Effector memory CD8-positive, alpha-beta T cell (primary cell): ENCODE results near the gene THAP10.

Source experiments
- ATAC-seq: fragments of 150-1000 bp; cut with Tn5 transposase; replicated peaks from 2 replicates; pipeline ENCODE4 v1.10.0; 2021; ENCODE audit warnings: mild to moderate bottlenecking, moderate library complexity
- DNase-seq, 3 experiments: peaks; one replicate each; pipeline ENCODE4 v3.0.0; 2021
- H3K27ac Mint-ChIP-seq, 2 donors: one replicate each; pipeline ENCODE4 v1.8.0; 2022; ENCODE audit warnings: mild to moderate bottlenecking in 2 of 2, mixed read lengths in 2 of 2, moderate library complexity in 2 of 2
- H3K27me3 Mint-ChIP-seq, 2 donors: one replicate each; pipeline ENCODE4 v1.8.0; 2022; ENCODE audit warnings: mixed read lengths in 2 of 2
- H3K36me3 Mint-ChIP-seq: one replicate; pipeline ENCODE4 v1.8.0; 2022; ENCODE audit warnings: mild to moderate bottlenecking, moderate library complexity, mixed read lengths; ENCODE audit not compliant: insufficient read depth
- H3K4me1 Mint-ChIP-seq, 2 donors: one replicate each; pipeline ENCODE4 v1.8.0; 2022; ENCODE audit warnings: low read depth in 2 of 2, mixed read lengths in 2 of 2
- H3K4me3 Mint-ChIP-seq, 2 donors: one replicate each; pipeline ENCODE4 v1.8.0; 2022; ENCODE audit warnings: mild to moderate bottlenecking in 2 of 2, mixed read lengths in 2 of 2, moderate library complexity in 2 of 2
- H3K9me3 Mint-ChIP-seq, 2 donors: one replicate each; pipeline ENCODE4 v1.8.0; 2022; ENCODE audit warnings: mixed read lengths in 2 of 2

The THAP10 gene

GRCh38 chr15:70854666-70854976, 37.6 kb downstream of the THAP10 start:
- Mint-ChIP-seq H3K9me3 (no peaks in the 10 kb centered on the region), H3K27me3 (peaks cover 79 to 90% of the 10 kb centered on the region in 2 donors), H3K4me1 (peaks cover 5 to 6% of the 10 kb centered on the region in 2 donors), H3K36me3 (no peaks in the 10 kb centered on the region), H3K4me3 (peak overlapping the region; percentile 83 to 87), H3K27ac (no peak overlapping the region)
- DNase-seq (no peak), ATAC-seq (no peak)

DNA sequence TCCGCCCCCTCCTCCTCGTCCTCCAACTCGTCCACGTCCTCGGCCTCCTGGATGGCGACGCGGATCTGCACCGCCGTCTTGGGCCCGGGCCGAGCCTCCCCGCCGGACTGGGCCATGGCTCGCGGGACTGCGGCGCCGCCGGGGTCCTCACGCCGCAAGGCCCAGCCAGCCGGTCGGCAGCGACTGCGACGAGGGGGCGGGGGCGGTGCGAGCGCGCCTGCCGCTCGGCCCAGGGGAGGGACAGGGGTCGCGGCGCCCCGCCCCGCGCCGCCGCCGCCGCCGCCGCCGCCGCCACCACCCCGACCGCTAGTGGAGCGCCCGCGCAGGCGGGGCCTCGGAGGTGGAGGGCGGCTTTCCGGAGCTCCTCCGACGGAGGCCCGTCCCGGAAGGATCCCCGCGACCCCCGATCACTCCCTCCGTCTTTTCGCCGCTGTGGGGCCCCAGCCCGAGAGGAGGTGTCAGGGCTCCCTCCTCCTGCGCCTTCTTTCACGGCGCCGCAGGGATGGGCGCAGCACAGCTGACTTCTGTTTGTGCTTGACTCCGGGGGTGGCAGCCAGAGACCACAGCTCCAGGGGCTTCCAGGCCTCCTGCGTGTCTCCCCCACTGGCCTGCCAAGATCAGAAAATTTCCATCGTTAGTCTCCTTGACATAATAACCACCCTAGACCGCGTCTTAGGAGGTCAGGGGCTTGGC, 38.1 kb downstream of the THAP10 start, which contains the start of gene LARP6:
Gene LARP6 (minus strand): TSS at position 185 of the 693 bp plus-strand sequence. CDS start 69 bp downstream, at position 116.
- DNase-seq (no peak), ATAC-seq (peak; percentile 58)
- no peaks in the 10 kb centered on the region for H3K9me3 Mint-ChIP-seq
- peaks cover 81 to 84% of the 10 kb centered on the region in 2 donors for H3K27me3 Mint-ChIP-seq
- H3K36me3 Mint-ChIP-seq, result no peaks in the 10 kb centered on the region
- H3K4me3 Mint-ChIP-seq, result peak within 1 kb of the TSS; percentile 83 to 87
- H3K4me1 Mint-ChIP-seq, result peaks cover 5 to 6% of the 10 kb centered on the region in 2 donors
- H3K27ac Mint-ChIP-seq, result no peak within 1 kb of the TSS

DNA sequence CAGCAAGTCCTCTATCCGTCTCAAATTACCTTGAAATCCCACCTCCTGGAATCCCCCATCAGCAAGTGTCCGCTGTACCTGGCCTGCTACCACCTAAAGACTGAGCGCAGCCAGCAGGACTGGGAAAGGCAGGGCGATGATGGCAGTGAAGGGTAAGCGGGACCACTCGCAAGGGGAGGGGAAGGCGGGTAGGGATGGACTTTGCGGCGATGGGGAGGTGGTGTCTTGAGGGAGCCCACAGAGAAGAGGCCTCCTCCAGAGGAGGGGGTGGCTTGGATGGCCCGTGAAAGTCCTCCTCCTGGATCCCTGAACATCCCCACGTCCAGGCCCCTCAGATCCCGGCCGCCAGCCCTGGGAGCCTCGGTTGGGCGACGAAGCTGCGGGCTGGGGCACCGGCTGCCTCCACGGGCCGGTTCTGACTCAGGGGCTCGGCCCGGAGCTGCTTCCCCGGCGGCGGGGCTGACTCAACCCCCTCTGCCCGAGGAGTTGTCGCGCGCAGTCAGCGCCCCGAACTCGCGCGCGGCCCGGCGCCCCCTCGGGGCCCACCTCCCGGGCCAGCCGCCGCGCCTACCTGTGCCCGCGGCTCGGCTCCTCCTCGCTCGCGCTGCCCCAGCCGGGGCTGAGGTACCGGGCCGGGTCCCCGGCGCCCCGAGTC, 38.8 kb downstream of the THAP10 start:
- Mint-ChIP-seq H3K27ac (no peak overlapping the region), H3K36me3 (no peaks in the 10 kb centered on the region), H3K4me3 (peak overlapping the region; percentile 38 to 54), H3K9me3 (no peaks in the 10 kb centered on the region), H3K27me3 (peaks cover 77 to 80% of the 10 kb centered on the region in 2 donors), H3K4me1 (peaks cover 5 to 6% of the 10 kb centered on the region in 2 donors)
- ATAC-seq (peak; percentile 17), DNase-seq (no peak)

- peaks cover 81 to 82% of the 10 kb centered on the region in 2 donors for H3K27me3 Mint-ChIP-seq
- no peaks in the 10 kb centered on the region for H3K9me3 Mint-ChIP-seq
- ATAC-seq (no peak), DNase-seq (no peak)
- peak overlapping the region; percentile 38 to 54 for H3K4me3 Mint-ChIP-seq
- H3K27ac Mint-ChIP-seq, result no peak overlapping the region
- no peaks in the 10 kb centered on the region for H3K36me3 Mint-ChIP-seq
- peaks cover 5 to 6% of the 10 kb centered on the region in 2 donors for H3K4me1 Mint-ChIP-seq
Observed at GRCh38 chr15:70852501-70853317, 39.5 kb downstream of the THAP10 start.

DNA sequence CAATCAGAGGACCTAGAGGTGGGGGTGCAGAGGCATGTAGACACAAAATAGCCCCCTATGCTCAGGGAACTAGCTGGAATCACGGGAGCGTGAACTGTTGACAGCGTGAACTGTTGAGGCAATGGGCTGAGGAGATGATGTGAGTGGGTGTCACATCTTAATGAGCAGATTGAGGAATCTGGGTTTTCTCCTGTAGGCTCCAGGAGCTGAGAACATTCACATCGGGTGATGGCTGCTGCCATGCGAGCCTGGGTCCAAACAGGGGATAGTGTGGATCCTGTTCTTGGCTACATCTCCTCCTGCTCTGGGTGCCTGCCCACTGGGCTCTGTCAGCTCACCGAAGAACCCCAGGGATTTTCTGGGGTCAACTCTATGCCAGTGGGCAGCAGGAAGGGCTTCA, 40.3 kb downstream of the THAP10 start:
- no peak overlapping the region for H3K4me3 Mint-ChIP-seq
- H3K9me3 Mint-ChIP-seq, result no peaks in the 10 kb centered on the region
- ATAC-seq (no peak), DNase-seq (no peak)
- H3K27me3 Mint-ChIP-seq, result peaks cover 81% of the 10 kb centered on the region in 2 donors
- H3K36me3 Mint-ChIP-seq, result no peaks in the 10 kb centered on the region
- peaks cover 5 to 6% of the 10 kb centered on the region in 2 donors for H3K4me1 Mint-ChIP-seq
- no peak overlapping the region for H3K27ac Mint-ChIP-seq

DNA sequence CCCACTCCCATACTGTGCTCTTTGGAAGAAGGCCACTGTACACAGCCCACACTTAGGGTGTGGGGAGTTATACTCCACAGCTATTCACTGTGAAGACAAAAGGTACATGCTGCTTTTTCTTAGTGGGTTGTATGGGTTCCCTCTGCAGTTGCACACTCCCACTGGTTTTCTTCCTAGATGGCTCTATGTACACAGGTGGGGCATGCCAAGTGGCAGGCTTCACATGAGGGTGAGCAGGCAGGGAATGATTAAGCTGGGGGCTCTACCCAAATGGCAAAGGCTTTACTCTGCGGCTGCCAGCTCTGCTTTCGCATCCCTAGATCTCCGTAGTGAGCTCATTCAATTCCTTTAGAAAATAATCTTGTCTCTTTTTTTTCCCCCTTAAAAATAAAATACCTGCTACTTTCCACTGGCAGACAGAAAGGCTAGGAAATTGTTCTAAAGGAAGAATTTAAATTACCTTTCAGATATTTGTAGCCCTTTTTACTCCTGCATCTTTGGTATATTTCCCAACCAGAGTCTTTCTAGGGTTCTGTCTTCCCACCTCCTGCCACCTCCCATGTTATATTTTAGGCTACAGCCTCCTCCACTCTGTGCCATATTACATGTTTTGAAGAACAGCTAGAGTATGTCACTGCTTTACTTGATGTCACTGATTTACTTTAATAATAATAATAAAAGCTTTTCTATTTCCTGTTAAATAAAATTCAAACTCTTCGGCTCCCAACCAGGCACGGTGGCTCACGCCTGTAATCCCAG, 46.5 kb downstream of the THAP10 start:
- Mint-ChIP-seq H3K27me3 (peaks cover 56 to 61% of the 10 kb centered on the region in 2 donors), H3K4me3 (no peak overlapping the region), H3K27ac (no peak overlapping the region), H3K36me3 (no peaks in the 10 kb centered on the region), H3K9me3 (no peaks in the 10 kb centered on the region), H3K4me1 (no peaks in the 10 kb centered on the region)
- ATAC-seq (no peak), DNase-seq (no peak)

DNA sequence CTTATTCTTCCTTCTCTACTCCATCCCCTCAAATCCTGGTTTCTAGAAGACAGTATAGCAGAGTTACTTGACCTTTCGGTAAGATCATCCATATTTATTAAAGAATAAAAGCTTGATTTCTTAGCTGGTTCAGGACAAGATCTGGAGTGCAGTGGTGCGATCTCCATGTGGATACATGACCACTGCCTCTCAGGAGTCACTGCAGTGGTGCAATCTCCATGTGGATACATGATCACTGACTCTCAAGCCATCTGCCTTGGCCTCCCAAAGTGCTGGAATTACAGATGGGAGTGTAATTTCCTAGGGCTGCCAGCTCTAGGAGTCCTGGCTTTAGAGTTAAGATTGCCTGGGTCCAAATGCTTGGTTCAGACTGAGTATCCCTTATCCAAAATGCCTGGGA, 54.8 kb downstream of the THAP10 start:
- no peak overlapping the region for H3K4me3 Mint-ChIP-seq
- no peaks in the 10 kb centered on the region for H3K36me3 Mint-ChIP-seq
- H3K9me3 Mint-ChIP-seq, result no peaks in the 10 kb centered on the region
- H3K27ac Mint-ChIP-seq, result no peak overlapping the region
- no peaks in the 10 kb centered on the region for H3K4me1 Mint-ChIP-seq
- DNase-seq, result no peak
- peaks cover 18 to 60% of the 10 kb centered on the region in 2 donors for H3K27me3 Mint-ChIP-seq
- no peak for ATAC-seq

GRCh38 chr15:70835841-70836240, 56.4 kb downstream of the THAP10 start:
- Mint-ChIP-seq H3K36me3 (no peaks in the 10 kb centered on the region), H3K27me3 (peaks cover 11 to 56% of the 10 kb centered on the region in 2 donors), H3K4me3 (no peak overlapping the region), H3K4me1 (no peaks in the 10 kb centered on the region), H3K9me3 (no peaks in the 10 kb centered on the region), H3K27ac (no peak overlapping the region)
- ATAC-seq, result no peak
- DNase-seq, result no peak

GRCh38 chr15:70835415-70835814, 56.8 kb downstream of the THAP10 start:
- H3K4me3 Mint-ChIP-seq, result no peak overlapping the region
- no peak for DNase-seq

GRCh38 chr15:70834999-70835398, 57.2 kb downstream of the THAP10 start:
- Mint-ChIP-seq H3K36me3 (no peaks in the 10 kb centered on the region), H3K4me1 (no peaks in the 10 kb centered on the region), H3K9me3 (no peaks in the 10 kb centered on the region), H3K4me3 (no peak overlapping the region), H3K27ac (no peak overlapping the region), H3K27me3 (peaks cover 13 to 64% of the 10 kb centered on the region in 2 donors)
- DNase-seq, result no peak
- no peak for ATAC-seq

More at GRCh38 chr15:70835415-70835814, 56.8 kb downstream of the THAP10 start:
- Mint-ChIP-seq H3K27ac (no peak overlapping the region), H3K9me3 (no peaks in the 10 kb centered on the region), H3K27me3 (peaks cover 11 to 60% of the 10 kb centered on the region in 2 donors), H3K4me1 (no peaks in the 10 kb centered on the region), H3K36me3 (no peaks in the 10 kb centered on the region)
- no peak for ATAC-seq

GRCh38 chr15:70833861-70834765, 58.1 kb downstream of the THAP10 start:
- no peak overlapping the region for H3K4me3 Mint-ChIP-seq
- ATAC-seq, result no peak
- H3K9me3 Mint-ChIP-seq, result no peaks in the 10 kb centered on the region
- no peaks in the 10 kb centered on the region for H3K36me3 Mint-ChIP-seq
- no peak for DNase-seq
- H3K27ac Mint-ChIP-seq, result no peak overlapping the region
- peaks cover 21 to 73% of the 10 kb centered on the region in 2 donors for H3K27me3 Mint-ChIP-seq
- no peaks in the 10 kb centered on the region for H3K4me1 Mint-ChIP-seq

GRCh38 chr15:70833422-70833821, 58.8 kb downstream of the THAP10 start:
- Mint-ChIP-seq H3K27ac (no peak overlapping the region), H3K9me3 (no peaks in the 10 kb centered on the region), H3K27me3 (peaks cover 21 to 73% of the 10 kb centered on the region in 2 donors), H3K36me3 (no peaks in the 10 kb centered on the region), H3K4me1 (no peaks in the 10 kb centered on the region), H3K4me3 (no peak overlapping the region)
- DNase-seq (no peak), ATAC-seq (no peak)
